Panc1 (cell line): ENCODE measurements around the gene MOXD1.

ENCODE experiments used
- POLR2AphosphoS5 ChIP-seq: IDR thresholded peaks from 2 replicates; pipeline ENCODE4 v1.6.1; 2012; ENCODE audit warnings: mild to moderate bottlenecking, low read depth, low read length, moderate library complexity
- REST ChIP-seq, 2 experiments: IDR thresholded peaks; 2 replicates each; pipeline ENCODE4 v1.6.1; 2011 to 2012; ENCODE audit warnings: low read depth in 2 of 2, control low read depth in 1 of 2, low read length in 1 of 2, mild to moderate bottlenecking in 1 of 2, moderate library complexity in 1 of 2; ENCODE audit not compliant: insufficient read depth in 1 of 2
- SIN3A ChIP-seq: IDR thresholded peaks from 2 replicates; pipeline ENCODE4 v1.6.1; 2012; ENCODE audit warnings: low read depth, mild to moderate bottlenecking, low read length, moderate library complexity, borderline replicate concordance; ENCODE audit not compliant: insufficient read depth
- TF ChIP-seq, protein P1 (sequence below): fragments of 450-650 bp; IDR thresholded peaks from 2 replicates; pipeline ENCODE4 v1.5.1; 2017; ENCODE audit warnings: mild to moderate bottlenecking

DNA sequence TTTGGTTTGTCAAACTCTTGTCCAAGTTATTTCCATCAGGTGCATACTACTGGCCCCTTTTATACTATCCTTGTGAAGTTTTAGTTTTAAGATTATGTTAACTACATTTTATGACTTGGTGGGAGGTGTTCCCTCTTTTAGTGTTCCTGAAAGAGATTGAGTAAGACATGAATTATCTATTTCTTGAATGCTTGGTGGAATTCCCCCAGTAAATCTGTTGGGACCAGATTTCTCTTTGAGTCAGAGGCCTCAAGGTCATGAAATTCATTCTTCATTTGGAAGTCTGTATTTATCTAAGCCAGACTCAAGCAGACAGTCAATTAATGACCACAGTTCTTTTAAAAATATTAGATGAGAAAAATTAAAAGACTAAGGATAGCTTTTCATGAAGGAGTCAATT lies 81.3 kb downstream of the MOXD1 start:
- TF ChIP-seq, protein P1, sequence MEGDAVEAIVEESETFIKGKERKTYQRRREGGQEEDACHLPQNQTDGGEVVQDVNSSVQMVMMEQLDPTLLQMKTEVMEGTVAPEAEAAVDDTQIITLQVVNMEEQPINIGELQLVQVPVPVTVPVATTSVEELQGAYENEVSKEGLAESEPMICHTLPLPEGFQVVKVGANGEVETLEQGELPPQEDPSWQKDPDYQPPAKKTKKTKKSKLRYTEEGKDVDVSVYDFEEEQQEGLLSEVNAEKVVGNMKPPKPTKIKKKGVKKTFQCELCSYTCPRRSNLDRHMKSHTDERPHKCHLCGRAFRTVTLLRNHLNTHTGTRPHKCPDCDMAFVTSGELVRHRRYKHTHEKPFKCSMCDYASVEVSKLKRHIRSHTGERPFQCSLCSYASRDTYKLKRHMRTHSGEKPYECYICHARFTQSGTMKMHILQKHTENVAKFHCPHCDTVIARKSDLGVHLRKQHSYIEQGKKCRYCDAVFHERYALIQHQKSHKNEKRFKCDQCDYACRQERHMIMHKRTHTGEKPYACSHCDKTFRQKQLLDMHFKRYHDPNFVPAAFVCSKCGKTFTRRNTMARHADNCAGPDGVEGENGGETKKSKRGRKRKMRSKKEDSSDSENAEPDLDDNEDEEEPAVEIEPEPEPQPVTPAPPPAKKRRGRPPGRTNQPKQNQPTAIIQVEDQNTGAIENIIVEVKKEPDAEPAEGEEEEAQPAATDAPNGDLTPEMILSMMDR: no peak
- TF ChIP-seq POLR2AphosphoS5 (no peak), REST (IDR thresholded peaks at IDR 0.05; ENCODE audit: insufficient read depth in 1 of 2, low read depth in 2 of 2, low read length in 1 of 2) (no peak), SIN3A (no peak)
